AG20443 (cell line): Measurements from ENCODE around the gene GRID2.
"Not testable (repeated sequence)": the region's sequence is repeated elsewhere in the genome, so short reads cannot be mapped to it uniquely, and the experiment has no call there.

Experiments
- DNase-seq: peaks from one replicate; pipeline ENCODE4 v3.0.0; 2012; ENCODE audit warnings: low spot score, mixed read lengths

Gene GRID2

DNA sequence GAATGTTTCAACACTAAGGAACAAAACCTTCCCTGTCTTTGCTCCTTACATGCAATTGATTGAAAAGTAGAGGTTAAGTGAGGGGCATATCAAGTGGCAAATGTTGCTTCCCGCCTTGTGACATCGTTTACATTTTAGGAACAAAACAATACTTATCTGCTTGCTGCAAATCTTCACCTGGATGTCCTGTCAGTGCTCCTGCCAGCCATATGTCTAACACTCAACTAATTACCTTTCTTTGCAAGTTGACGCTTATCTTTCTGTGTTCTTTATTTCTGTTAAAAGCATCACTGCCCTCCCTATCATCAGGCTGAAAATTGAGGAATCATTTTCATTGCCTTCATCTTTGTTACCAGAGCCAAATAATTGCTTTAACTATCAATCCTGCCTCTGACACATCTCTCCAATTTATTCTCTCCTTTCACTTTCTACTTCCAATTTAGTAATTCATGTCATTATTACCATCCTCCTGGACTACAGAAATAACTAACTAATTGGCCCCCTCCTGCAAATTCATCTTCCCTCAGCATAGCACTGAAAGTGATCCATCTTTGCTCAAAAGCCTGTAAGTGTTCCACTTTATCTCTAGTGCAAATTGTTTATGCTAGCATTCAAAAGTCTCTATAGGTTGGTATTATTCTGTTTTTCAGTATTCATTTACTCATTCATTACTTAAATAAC is 1226.1 kb downstream of the GRID2 start:
- no peak for DNase-seq

DNA sequence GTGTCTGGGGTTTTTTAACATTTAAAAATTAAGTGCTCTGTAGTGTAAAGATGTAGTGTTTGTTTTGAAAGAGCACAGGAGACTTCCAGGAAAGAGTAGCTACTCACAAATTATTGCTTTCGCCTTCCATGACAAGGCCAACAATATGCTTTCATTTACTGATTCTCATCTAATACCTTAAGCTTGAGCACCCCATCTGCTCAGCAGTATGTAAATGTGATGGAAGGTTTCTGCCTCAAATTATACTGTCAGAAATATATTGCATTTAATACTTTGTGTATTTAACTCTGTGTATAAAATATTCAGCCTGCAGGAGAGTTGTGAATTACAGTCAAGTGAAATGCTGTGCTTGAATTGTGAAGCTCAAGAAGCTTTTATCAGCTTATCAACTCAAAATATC is 1228.5 kb downstream of the GRID2 start:
- DNase-seq: no peak

DNA sequence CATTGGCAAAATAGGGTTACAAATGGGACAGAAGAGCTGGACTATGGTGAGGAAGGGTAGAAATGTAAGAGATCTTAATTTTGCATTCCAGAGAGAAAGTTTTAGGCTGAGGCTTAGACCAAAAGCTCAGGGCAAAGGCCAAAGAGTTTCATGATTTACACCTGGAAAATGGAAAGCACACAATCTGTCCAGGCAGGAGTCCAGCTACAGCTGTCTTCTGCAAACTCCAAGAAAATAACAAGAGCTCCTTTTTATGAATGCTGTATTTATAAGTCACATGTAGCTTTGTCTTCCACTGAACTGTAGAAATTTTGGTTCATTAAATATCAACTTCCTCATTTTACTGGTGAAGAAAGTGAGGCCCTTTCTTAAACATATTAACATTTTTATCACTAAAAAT is 1236.8 kb downstream of the GRID2 start:
- DNase-seq: no peak

DNA sequence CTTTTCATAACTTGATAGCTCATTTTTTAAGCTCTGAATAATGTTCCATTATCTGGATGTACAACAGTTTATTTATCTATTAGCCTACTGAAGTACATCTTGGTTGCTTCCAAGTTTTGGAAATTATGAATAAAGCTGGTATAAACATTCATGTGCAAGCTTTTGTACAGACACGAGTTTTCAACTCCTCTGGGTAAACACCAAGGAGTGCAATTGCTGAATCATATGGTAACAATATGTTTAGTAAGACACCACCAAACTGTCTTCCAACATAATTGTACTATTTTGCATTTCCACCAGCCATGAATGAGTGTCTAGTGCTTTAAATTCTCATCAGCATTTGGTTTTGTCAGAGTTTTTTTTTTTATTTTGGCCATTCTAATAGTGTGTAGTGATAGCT is 1258.1 kb downstream of the GRID2 start:
- no peak for DNase-seq

DNA sequence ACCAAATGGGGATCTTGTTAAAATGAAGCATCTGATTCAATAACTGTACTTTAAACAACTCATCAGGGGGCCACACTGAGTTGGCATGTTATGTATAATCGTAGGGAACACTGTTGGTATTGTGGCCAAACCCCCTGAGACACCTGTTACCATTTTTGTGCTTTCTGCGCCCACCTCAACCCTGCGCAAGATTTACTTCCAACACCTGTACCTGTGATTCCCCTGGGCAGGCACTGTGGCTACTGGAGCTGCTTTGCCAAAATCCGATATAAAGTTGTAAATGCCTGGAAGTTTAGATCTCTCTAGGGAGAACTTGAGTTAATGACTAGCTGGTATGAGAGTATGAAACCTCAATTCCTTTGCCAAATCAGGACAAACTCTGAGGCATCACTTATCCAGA is 1265.0 kb downstream of the GRID2 start:
- no peak for DNase-seq

DNA sequence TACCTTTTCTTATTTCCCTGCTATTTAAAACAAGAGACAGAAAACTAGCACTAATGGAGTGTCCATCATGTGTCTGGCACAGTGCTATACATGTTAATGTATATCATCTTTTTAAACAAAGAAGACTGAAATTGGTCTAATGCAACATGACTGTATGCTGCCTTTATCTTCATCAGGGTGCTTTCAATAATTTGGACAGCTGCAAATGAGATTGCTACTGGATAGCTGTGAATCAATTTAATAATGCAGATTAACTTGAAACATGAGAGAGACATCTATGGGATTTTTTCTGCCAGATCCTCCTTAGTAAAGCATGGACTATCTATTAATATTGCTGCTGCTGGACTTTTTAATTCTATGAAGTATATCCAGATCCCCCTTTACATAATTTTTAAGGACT is 1269.5 kb downstream of the GRID2 start:
- DNase-seq: no peak

DNA sequence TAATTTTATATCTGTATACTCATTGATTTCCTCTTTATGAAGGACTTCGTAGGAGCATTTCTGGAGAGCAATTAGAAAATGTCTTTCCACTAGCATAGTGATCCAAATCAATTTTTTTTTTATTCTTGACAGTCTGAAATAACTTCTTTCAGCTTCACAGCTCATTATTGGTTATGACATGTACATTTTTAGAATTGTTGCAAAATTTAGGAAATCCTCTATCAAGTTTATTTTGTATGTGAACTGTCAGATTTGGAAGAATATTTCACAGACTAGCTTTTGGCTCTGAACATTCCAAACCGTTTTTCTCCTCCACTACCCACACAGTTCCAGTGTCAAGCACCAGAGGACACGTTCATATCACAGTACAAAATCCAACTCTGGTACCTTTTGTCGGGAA is 1275.2 kb downstream of the GRID2 start:
- no peak for DNase-seq

DNA sequence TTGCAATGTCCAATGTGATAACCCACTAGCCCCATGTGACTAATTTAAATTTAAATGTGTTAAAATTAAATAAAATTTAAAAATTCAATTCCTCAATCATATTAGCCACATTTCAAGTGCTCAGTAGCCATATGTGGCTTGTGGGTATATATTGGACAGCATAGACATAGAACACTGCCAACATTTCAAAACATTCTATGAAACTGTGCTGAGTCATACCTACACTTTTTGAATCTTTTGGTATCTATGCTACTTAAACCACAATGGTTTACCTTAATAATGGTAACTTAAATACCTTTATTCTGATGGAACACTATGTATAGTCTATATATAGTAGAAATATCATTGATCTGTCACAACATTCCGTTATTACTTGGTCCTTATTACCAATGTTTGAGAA is 1301.4 kb downstream of the GRID2 start:
- DNase-seq: no peak

DNA sequence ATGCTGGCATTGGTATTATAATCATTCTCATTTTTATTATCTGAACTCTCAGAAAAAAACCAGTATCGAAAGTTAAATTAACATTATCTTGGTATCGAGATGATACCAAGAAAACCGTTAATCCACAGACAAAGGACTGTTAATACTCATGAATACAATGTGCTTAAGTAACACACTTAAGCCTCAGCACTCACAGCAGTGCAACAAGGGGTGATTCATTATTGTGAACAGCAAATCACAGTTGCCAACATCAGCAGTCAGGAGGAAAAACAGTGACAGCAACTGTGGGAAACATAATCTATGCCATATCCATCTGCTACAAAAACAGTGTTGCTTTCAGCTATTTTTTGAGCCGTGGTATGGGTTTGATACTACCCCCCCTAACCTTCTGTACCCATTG is 1313.8 kb downstream of the GRID2 start:
- DNase-seq: no peak

DNA sequence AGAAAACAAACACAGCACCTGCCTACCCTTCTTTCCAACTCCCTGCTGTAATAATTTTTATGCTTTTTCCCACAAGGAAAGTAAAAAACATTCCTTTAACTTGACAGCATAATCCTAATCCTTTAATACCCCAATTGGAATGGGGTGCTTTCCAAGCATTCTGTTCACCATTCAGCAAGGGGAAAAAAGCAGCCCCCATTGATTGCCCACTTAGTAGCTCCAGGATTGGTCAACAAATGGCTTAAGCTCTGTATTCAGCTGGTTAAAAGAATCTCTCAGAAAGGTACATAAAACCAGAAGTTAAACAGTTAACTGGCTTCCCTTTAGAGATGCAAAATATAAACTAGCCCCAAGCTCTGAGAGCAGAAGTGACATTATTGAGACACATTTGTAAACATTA is 1330.0 kb downstream of the GRID2 start:
- DNase-seq: no peak

DNA sequence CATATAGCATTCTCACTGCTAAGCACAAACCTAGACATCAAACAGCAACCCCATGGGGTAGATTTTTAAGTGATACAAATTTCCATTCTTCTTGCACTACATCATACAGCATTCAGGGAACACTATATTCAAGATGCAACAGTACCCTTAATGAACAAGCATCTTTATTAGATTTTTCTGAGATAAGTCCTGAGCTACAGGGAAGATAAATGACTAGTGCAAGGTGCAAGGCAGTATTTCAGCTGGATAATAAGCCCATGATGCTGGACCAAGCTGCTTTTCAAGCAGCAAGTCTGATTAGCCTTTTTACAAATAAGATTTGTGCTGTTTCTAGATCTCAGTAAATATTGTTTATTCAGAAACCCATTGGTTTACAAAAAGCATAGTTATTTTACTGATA is 1332.2 kb downstream of the GRID2 start:
- no peak for DNase-seq

DNA sequence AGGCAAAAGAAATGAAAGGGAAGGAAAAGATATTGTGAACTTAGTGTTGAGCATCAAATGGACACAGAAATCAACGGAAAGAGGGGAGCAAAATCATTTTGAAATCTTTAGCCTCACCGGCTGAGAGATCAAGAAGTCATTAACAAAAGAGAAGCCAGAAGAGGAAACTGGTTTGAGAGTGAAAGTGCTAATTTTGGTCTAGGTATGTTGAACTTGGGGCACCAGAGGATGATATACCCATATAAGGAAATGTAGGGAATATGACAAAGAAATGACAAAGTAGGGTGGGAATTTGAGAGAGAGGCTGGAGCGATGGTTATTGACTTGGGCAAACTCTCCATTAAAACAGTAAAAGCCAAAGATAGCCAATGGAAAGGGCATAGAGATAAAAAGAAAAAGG is 1341.4 kb downstream of the GRID2 start:
- DNase-seq: no peak

DNA sequence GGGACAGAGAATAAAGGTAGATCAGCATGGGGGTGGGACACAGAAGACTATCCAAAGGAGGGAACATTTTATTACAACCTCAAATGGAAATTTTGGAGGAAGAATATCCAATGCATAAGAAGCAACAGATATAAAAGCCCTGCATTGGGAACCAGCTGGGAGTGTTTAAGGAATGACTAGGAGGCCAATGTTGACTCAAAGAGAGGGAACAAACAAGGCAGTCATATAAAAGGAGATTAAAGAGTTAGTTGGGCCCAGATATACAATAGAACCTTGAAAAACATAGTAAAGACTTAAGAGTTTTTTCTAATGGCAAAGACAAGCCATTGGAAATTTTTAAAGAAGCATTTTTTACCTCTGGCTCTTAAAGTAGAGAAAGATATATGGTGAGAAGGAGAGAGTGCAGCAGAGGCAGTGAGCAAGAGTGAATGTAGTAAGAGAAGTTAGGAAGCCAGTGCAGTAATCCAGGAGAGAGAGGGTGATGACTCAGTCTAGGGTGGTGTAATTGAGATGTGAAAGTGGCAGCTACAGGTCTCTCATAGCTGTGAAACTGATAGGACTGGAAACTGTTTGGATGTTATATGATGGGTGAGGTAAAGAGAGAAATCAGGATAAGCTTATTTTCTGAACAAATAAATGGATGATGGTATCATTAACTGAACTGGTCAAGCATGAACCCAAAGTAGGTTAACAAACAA is 1342.6 kb downstream of the GRID2 start:
- no peak for DNase-seq

DNA sequence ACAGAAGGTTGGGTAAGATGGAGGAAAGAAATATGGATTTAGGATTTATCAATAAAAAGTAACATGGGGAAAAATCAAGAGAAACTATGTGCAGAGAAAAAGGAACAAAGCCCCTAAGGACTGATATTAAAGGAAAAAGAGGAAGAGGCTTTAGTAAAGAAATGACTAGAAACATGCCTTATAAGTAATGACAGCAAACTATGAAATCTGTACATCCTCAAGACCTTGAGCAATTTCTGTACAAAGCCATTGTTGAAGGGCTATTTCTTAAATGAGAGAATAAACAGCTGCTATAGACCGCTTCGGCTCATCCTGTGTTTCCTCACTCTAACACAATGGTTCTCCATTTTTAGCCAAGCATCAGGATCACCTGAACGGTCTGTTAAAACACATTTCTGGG is 1344.5 kb downstream of the GRID2 start:
- no peak for DNase-seq

DNA sequence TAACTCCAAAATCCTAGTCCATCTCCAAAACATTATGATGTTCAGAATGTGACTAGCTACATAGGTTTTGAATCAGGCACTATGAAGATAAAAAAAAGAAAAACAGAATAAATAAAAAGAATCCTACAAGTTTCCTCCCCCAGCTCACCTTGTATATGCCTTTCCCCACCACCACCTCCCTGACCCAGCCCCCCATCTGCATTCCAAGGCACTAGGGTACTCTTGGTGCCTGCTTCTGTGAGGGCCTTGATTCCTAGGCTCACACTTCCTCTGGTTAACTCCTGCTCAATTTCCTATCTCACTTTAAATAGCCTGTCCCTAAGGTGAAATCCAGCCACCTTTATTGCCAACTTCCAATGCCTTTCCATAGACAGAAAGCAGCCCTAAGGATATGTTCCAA is 1346.1 kb downstream of the GRID2 start:
- DNase-seq: no peak

DNA sequence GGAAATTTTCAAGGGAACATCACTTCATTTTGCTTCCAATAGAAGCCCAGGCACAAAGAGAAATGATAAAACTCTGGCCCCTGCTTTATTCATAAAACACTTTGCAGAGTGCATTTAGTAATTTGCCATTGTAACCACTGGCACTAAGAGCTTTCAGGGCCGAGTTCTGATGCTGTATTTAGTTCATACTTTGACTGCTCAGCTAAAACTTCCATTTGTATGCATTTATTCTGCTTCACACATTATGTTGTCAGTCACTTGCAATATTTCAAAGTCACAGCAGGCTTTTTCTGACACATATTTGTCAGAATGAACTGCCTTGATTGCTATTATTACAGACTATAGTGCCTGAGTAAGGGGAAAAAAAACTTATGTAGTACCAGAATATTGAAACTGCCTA is 1350.4 kb downstream of the GRID2 start:
- DNase-seq: no peak

DNA sequence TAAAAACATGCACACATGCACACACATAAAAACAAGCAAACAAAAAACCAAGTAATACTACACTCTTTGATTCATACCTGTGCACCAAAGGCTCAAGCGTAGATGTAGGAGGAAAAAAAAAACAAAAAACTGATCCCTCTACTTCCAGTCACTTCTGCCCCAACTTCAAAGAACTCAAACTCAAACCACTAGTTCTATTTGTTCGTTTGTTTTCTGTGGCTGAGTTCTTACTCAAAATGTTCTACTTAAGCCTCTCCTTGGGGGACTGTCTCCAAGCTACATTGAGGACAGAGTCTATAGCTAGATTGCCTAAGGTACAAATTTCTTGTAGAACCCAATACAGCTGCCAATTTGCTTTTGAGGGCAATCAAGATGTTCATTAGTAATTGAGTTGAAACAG is 1353.8 kb downstream of the GRID2 start:
- DNase-seq: no peak

DNA sequence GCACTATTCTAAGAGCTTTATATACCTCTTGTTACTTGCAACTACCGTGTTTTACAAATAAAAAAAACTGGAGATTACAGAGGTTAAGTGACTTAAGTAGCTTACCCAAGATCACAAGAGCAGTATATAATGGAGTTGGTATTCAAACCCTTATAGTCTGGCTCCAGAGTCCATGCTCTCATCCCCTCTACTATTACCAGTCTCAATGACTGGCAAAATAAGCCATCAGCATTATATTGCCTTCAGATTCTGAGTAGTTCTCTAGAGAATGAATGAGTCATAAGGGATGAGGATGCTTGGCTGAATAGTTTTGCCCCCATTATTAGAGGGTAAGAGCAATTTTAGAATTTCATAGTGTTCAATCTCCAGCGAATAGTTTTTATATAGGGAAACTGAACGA is 1354.7 kb downstream of the GRID2 start:
- DNase-seq: no peak

DNA sequence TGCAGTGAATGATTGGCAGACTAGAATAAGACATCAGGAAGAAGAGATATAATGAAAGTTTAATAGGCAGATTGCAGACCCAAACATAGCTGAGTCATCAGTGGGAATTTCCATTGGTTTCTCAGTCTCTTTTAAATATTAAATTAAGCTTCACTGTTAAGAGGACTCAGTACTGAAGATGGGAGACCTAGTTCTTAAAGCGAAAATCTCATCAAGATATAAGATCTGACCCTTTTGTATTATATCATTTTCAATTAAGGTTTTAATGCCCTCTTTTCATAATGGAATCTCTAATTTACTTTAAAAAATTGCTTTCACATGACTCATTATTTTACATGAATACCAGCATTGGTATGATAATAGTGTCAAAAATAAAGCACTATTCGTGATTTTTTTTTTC is 1355.9 kb downstream of the GRID2 start:
- no peak for DNase-seq

DNA sequence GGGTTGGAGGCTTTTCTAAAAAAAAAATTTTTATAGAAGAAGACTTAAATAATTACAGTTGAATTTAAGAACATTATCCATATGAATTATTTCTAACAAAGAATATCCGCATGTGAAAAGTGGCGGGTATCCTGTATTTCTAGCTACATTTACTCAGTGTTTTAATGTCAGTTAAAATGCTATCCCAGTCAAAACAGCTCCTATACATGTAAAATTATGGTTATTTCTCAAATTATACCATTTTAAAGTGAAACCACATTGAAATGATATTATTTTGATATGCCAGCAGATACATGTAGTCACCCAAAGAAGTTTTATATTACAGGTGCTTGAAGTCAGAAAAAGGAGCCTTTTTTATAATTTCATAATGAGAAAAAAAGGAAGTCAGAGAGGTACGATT is 1356.3 kb downstream of the GRID2 start:
- DNase-seq: no peak

DNA sequence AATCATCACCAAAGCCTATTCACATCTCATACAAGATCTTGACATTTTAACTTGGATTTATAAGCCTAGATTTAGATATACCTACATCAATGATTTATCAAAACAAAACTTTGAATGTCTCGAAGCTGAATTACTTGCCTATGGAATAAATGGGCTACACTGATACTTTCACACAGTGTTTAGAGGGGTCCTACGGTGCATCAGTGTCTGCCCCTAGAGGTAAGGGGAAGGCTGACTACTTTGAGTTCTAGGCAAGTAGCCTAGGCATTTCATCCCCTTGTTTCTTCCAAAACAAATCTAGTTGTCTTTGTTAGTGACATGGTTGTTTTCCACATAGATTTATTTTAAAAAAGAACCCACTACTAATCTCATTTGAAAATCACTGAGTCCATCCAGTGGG is 1366.7 kb downstream of the GRID2 start:
- DNase-seq: no peak

DNA sequence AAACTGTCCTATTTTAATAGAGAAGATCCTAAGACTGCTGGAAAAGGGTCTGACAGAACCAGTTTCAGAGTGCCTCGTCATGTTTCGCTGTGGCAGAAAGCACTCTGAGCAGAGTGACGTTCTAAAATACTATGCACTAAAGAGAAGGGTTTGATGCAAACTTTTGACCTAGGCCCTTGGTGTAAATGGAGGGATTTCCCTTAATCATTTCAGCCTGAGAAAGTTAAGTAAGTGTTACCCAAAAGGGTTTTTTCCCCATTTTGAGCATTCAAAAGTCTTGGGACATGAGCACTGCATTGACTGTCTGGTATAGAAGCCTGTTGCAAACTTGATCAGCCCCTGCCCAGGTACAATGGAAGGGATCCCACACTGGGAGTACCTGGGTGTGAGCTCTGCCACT is 1367.3 kb downstream of the GRID2 start:
- no peak for DNase-seq

DNA sequence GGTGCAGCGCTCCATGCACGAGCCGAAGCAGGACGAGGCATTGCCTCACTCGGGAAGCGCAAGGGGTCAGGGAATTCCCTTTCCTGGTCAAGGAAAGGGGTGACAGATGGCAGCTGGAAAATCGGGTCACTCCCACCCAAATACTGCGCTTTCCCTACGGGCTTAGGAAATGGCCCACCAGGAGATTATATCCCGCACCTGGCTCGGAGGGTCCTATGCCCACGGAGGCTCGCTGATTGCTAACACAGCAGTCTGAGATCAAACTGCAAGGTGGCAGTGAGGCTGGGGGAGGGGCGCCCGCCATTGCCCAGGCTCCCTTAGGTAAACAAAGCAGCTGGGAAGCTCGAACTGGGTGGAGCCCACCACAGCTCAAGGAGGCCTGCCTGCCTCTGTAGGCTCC is 1373.2 kb downstream of the GRID2 start:
- not testable (repeated sequence) for DNase-seq

DNA sequence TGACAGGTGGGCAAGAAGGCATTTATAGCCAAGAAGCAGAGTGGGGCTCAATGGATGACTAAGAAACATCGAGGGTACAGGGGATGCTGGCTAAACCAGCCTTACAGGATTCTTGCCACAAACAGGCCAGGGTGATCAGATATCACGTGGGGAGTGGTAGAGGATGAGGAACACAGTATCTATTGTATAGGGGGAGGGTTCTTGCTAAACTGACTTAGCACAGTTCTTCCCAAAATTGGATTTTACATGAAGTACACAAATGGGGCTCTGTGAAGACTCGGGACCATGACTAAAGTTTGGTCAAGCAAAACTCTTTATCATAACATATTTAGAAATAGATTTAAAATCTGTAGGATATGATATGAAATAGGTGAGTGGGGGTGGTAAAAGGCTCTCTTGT is 1380.8 kb downstream of the GRID2 start:
- no peak for DNase-seq
